Prostate gland (tissue), 2 donors: ENCODE data around the gene WDSUB1. TPM values are rescaled to one million over a fixed set of nuclear protein-coding genes. Genes with fewer than 3 reads are reported as not detected.

ENCODE experiments used
- DNase-seq: peaks from one replicate; pipeline ENCODE4 v3.0.0-alpha.2; 2019; ENCODE audit warnings: low spot score
- H3K27ac ChIP-seq, 2 donors: fragments of 200-600 bp; sonication (generic); 2 replicates each; pipeline ENCODE4 v1.5.1; 2017 to 2019
- H3K27me3 ChIP-seq: fragments of 200-600 bp; sonication (generic); replicated peaks from 2 replicates; pipeline ENCODE4 v1.5.1; 2019; ENCODE audit not compliant: insufficient read depth
- H3K36me3 ChIP-seq, 2 donors: fragments of 200-600 bp; sonication (generic); 1 replicate in 1 of 2; 2 replicates in 1 of 2; pipeline versions ENCODE4 v1.5.1 to v1.8.1; 2017 to 2019
- H3K4me1 ChIP-seq: fragments of 200-600 bp; sonication (generic); replicated peaks from 2 replicates; pipeline ENCODE4 v1.5.1; 2019
- H3K4me3 ChIP-seq, 2 donors: fragments of 200-600 bp; sonication (generic); 2 replicates each; pipeline ENCODE4 v1.5.1; 2017 to 2019
- H3K9me3 ChIP-seq: fragments of 200-600 bp; sonication (generic); 2 replicates; pipeline ENCODE4 v1.5.1; 2017
- CTCF ChIP-seq, 4 experiments: fragments of 200-600 bp in 2 of 4; fragments of 450-650 bp in 2 of 4; sonication (generic) in 2 of 4; IDR thresholded peaks; 1 replicate in 3 of 4; 2 replicates in 1 of 4; pipeline ENCODE4 v1.5.1; 2016 to 2019; ENCODE audit warnings: antibody characterized with exemption in 4 of 4, mild to moderate bottlenecking in 2 of 4, moderate library complexity in 2 of 4
- POLR2A ChIP-seq: fragments of 450-650 bp; IDR thresholded peaks from one replicate; pipeline ENCODE4 v1.6.1; 2016; ENCODE audit warnings: antibody characterized with exemption, mild to moderate bottlenecking
- POLR2AphosphoS5 ChIP-seq: sonication (generic); formaldehyde crosslinking; IDR thresholded peaks from one replicate; pipeline ENCODE4 v1.6.1; 2017; ENCODE audit warnings: antibody characterized with exemption
- WGBS: methylation state at CpG from one replicate; pipeline ENCODE4 v1.1.5; 2018; 5-methylcytosine and 5-hydroxymethylcytosine counted together
- intact Hi-C: fragments of 100-400 bp; cut with DNase I; formaldehyde crosslinking; loops from one replicate; pipeline ENCODE4 v1.14.2; 2022
- total RNA-seq, 2 donors: library from RNA; depleted of rRNA; stranded (reverse); fragments of >200 nt; gene quantifications; one replicate each; pipeline ENCODE4 v1.1.0, GENCODE V29; 2016

WDSUB1 gene
- 10 to 100 TPM; 10.4 to 10.8 TPM for total RNA-seq

- H3K4me1 ChIP-seq: no peaks in the 10 kb centered on the region
- DNase-seq: peak; percentile 75
- H3K36me3 ChIP-seq: no peaks in the 10 kb centered on the region
- intact Hi-C loops: loop anchor here (2.0 kb wide), 1 partner anchor 83 kb away; no protein-coding TSS in a partner anchor
- no peaks in the 10 kb centered on the region for H3K27me3 ChIP-seq
- no peak for TF ChIP-seq POLR2A
- TF ChIP-seq CTCF (IDR thresholded peaks at IDR 0.05): no peak
- TF ChIP-seq POLR2AphosphoS5: peak; percentile 68
- under 1% methylated on average over 40 of the region's 64 CpGs for WGBS
- peak within 1 kb of the TSS; percentile 91 to 98 for H3K4me3 ChIP-seq
- H3K27ac ChIP-seq: peak within 1 kb of the TSS; percentile 94 to 95
- no peaks in the 10 kb centered on the region for H3K9me3 ChIP-seq
Measured at GRCh38 chr2:159285929-159286708, at the start of gene WDSUB1. TSS of gene WDSUB1 (minus strand) at chr2:159286703. CDS start at chr2:159283069, 3,634 bp downstream.

- no peak overlapping the region for H3K27ac ChIP-seq
- WGBS: 93% methylated on average over 5 of the region's 5 CpGs
- TF ChIP-seq POLR2A: no peak
- TF ChIP-seq CTCF (IDR thresholded peaks at IDR 0.05): no peak
- no peak for TF ChIP-seq POLR2AphosphoS5
- H3K4me3 ChIP-seq: no peak overlapping the region
- H3K27me3 ChIP-seq: no peaks in the 10 kb centered on the region
- H3K9me3 ChIP-seq: no peaks in the 10 kb centered on the region
- no peaks in the 10 kb centered on the region for H3K4me1 ChIP-seq
- H3K36me3 ChIP-seq: no peaks in the 10 kb centered on the region
- DNase-seq: no peak
- intact Hi-C loops: no loop called here
Measured at GRCh38 chr2:159326569-159327255, 40.2 kb upstream of the WDSUB1 start.

- Histone ChIP-seq H3K27me3 (no peaks in the 10 kb centered on the region), H3K4me3 (no peak overlapping the region), H3K4me1 (no peaks in the 10 kb centered on the region), H3K27ac (no peak overlapping the region), H3K36me3 (no peaks in the 10 kb centered on the region), H3K9me3 (no peaks in the 10 kb centered on the region)
- intact Hi-C loops: no loop called here
- no peak for TF ChIP-seq POLR2AphosphoS5
- no peak for TF ChIP-seq CTCF (IDR thresholded peaks at IDR 0.05)
- TF ChIP-seq POLR2A: no peak
- DNase-seq: no peak
Measured at GRCh38 chr2:159322419-159322818, 35.9 kb upstream of the WDSUB1 start.

- H3K4me3 ChIP-seq: no peak overlapping the region
- no peaks in the 10 kb centered on the region for H3K36me3 ChIP-seq
- no peak for TF ChIP-seq CTCF (IDR thresholded peaks at IDR 0.05)
- TF ChIP-seq POLR2AphosphoS5: no peak
- no peak for TF ChIP-seq POLR2A
- no peaks in the 10 kb centered on the region for H3K27me3 ChIP-seq
- no peak overlapping the region for H3K27ac ChIP-seq
- WGBS: 87% methylated on average over 3 of the region's 3 CpGs
- intact Hi-C loops: no loop called here
- no peak for DNase-seq
- H3K4me1 ChIP-seq: no peaks in the 10 kb centered on the region
- no peaks in the 10 kb centered on the region for H3K9me3 ChIP-seq
Measured at GRCh38 chr2:159317392-159318088, 31.0 kb upstream of the WDSUB1 start.
